ENCODE data around the gene CCS. TPM values are rescaled to one million over a fixed set of nuclear protein-coding genes. Genes with fewer than 3 reads are reported as not detected.

Gene CCS
- total and polyA plus RNA-seq, 9 of the 15 experiments (the other 6 are each of a cell fraction or from before 2014, with no cell fraction given): 1.1 to 46.6 (median 26.8) TPM

DNA sequence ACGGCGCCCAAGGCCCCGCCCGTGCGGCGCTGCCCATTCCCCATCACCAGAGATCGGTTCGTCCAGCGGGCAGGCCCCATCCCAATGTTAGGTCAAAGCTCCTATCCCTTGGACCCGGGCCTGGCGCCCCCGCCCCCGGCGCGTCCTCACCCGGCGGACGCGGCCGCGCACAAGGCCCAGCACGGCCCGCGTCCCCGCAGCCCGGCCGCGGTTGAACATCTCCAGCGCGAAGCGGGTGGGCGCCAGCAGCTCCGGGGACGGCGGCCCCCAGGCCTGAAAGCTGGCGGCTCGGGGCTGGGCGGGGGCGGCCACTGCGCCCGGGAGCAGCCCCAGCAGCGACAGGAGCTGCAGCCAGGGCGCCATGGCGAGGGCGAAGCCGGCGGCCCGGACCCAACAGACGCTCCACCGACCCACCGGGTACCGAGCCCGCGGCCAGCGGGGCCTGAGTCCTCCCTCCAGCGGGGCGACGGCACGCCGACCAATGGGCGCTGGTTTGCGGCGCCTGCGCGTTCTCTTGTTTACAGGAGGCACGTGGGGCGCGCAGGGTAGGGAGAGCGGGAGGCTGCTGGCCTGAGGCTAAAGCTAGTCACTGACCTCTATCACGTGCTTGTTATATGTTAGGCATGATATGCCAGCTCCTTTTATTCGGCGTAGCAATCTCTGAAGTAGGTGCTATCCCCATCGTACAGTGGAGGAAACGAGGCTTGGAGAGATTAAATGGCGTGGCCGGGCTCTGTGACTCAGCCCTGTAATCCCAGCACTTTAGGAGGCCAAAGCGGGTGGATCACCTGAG, 24.7 kb upstream of the CCS start, which contains the start of gene CTSF (continued):
- TF ChIP-seq, protein P1, sequence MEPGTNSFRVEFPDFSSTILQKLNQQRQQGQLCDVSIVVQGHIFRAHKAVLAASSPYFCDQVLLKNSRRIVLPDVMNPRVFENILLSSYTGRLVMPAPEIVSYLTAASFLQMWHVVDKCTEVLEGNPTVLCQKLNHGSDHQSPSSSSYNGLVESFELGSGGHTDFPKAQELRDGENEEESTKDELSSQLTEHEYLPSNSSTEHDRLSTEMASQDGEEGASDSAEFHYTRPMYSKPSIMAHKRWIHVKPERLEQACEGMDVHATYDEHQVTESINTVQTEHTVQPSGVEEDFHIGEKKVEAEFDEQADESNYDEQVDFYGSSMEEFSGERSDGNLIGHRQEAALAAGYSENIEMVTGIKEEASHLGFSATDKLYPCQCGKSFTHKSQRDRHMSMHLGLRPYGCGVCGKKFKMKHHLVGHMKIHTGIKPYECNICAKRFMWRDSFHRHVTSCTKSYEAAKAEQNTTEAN (CRISPR knock-in tag; IDR thresholded peaks at IDR 0.05): 0 out of 2 replicates have a peak, but pooled peaks have one; percentile 62
- TF ChIP-seq, protein P2, sequence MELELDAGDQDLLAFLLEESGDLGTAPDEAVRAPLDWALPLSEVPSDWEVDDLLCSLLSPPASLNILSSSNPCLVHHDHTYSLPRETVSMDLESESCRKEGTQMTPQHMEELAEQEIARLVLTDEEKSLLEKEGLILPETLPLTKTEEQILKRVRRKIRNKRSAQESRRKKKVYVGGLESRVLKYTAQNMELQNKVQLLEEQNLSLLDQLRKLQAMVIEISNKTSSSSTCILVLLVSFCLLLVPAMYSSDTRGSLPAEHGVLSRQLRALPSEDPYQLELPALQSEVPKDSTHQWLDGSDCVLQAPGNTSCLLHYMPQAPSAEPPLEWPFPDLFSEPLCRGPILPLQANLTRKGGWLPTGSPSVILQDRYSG (tag; conservative IDR thresholded peaks at IDR 0.05; ENCODE audit: low read depth): peak; percentile 64; the same call in 1 of the 2 replicates
- TF ChIP-seq ZSCAN29 (IDR thresholded peaks at IDR 0.05) (no peak), ZNF445 (CRISPR knock-in tag; IDR thresholded peaks at IDR 0.05; ENCODE audit: low read depth) (no peak), ZNF785 (CRISPR knock-in tag; IDR thresholded peaks at IDR 0.05) (no peak), RBM17 (IDR thresholded peaks at IDR 0.05; ENCODE audit: borderline replicate concordance, low read depth, low read length) (no peak), FOXK1 (CRISPR knock-in tag; IDR thresholded peaks at IDR 0.05; ENCODE audit: borderline replicate concordance) (peak; percentile 98)
- TF ChIP-seq, protein P3, sequence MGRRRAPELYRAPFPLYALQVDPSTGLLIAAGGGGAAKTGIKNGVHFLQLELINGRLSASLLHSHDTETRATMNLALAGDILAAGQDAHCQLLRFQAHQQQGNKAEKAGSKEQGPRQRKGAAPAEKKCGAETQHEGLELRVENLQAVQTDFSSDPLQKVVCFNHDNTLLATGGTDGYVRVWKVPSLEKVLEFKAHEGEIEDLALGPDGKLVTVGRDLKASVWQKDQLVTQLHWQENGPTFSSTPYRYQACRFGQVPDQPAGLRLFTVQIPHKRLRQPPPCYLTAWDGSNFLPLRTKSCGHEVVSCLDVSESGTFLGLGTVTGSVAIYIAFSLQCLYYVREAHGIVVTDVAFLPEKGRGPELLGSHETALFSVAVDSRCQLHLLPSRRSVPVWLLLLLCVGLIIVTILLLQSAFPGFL (CRISPR knock-in tag; IDR thresholded peaks at IDR 0.05): no peak
- TF ChIP-seq, protein P4, sequence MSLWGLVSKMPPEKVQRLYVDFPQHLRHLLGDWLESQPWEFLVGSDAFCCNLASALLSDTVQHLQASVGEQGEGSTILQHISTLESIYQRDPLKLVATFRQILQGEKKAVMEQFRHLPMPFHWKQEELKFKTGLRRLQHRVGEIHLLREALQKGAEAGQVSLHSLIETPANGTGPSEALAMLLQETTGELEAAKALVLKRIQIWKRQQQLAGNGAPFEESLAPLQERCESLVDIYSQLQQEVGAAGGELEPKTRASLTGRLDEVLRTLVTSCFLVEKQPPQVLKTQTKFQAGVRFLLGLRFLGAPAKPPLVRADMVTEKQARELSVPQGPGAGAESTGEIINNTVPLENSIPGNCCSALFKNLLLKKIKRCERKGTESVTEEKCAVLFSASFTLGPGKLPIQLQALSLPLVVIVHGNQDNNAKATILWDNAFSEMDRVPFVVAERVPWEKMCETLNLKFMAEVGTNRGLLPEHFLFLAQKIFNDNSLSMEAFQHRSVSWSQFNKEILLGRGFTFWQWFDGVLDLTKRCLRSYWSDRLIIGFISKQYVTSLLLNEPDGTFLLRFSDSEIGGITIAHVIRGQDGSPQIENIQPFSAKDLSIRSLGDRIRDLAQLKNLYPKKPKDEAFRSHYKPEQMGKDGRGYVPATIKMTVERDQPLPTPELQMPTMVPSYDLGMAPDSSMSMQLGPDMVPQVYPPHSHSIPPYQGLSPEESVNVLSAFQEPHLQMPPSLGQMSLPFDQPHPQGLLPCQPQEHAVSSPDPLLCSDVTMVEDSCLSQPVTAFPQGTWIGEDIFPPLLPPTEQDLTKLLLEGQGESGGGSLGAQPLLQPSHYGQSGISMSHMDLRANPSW (CRISPR knock-in tag; IDR thresholded peaks at IDR 0.05): no peak
